ENCODE results near the gene SMYD3.
"Not testable (repeated sequence)": the region's sequence is repeated elsewhere in the genome, so short reads cannot be mapped to it uniquely, and the experiment has no call there.

SMYD3 gene

DNA sequence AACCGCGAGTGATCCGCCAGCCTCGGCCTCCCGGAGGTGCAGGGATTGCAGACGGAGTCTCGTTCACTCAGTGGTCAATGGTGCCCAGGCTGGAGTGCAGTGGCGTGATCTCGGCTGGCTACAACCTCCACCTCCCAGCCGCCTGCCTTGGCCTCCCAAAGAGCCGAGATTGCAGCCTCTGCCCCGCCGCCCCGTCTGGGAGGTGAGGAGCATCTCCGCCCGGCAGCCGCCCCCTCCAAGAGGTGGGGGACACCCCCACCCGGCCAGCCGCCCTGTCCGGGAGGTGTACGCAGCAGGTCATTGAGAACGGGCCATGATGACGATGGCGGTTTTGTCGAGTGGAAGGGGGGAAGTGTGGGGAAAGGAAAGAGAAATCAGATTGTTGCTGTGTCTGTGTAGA, 732.1 kb downstream of the SMYD3 start:
- not testable (repeated sequence) for DNase-seq

- DNase-seq: no peak
Measured at GRCh38 chr1:245774196-245774595, 732.9 kb downstream of the SMYD3 start.

DNA sequence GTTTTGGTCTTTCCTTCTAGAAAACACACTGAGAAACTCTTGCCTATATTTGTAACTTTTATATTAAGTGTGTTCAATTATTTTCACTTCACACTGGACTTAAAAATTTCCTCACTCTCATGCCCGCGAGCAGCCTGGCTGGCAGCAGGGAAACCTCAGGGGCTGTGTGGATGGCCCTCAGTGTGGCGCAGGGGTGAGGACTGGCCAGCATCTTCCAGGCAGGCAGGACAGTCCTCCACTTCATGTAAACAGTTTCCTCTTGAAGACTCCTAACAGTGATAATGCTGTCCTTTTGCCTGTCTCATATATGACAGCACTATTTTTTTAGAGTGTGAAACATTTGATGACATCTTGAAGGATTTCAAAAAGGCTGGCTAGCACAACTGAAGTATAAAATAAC, 733.7 kb downstream of the SMYD3 start:
- DNase-seq: no peak

DNA sequence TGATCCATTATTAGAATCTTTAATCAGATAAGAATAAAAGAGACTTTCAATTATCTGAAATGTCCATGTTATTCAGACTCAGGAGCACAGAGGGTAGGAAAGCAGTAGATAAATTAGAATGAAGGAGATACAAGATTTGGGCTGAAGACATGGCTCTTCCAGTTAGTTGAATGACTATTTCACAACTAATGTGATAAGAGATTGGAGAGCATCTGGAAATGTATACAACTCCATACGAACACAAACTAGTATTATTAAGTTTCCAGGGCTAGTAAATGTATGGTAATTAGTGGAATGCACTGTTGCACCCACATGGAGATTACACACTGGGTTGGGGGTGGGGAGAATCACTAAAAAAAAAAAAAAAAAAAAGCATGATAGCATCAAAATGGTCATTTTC, 734.3 kb downstream of the SMYD3 start:
- DNase-seq: no peak

- no peak for DNase-seq
Measured at GRCh38 chr1:245772325-245772724, 734.8 kb downstream of the SMYD3 start.

DNA sequence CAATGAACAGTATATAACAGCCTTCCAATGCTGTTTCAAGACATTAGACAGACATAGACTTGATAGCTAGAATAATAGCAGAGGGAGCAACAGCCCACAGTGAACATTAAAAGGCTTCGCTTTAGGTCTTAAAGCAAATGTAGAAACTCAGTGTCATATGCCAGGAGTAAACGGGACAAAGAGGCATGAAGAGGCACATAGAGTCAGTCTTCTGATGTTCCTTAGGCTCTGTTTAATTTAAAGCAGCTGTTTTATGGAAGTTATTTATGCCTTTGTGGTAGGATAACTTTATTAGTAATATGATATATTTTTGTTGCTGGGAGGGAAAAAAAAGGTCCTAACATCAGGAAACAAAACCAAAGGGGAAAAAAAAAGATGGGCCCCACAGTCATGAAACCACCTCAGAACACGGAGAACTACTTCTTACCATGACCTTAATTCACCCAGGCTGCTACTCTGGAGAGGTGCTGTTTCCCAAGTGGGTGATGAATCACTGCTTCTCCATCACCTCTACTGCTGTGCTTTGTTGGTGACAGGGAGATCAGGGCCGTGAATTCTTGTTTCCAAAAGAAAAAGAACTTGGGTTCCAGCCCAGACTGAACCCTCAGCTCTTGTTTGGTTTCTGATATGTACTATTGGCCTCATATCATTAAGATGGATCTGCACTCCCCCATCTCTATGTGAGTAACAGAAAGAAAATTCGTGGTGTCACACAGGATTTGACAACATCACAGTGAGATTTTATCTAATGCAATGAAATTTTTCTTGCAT, 735.4 kb downstream of the SMYD3 start:
- DNase-seq: no peak

- DNase-seq: no peak
Measured at GRCh38 chr1:245770156-245770555, 736.9 kb downstream of the SMYD3 start.

DNA sequence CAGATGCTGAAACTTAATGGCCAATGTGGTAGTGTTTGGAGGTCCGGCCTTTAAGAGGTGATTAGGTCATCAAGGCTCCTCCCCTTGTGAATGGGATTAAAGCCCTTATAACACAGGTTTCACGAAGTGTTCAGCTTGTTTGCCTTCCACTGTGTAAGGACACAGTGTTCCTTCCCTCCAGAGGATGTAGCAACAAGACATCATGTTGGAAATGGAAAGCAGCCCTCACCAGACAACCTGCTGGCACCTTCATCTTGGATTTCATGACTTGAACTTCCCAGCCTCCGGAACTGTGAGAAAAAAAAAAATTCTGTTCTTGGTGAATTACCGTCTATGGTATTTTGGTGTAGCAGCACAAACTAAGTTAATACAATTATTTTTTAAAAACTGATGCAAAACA, 738.5 kb downstream of the SMYD3 start:
- no peak for DNase-seq

DNA sequence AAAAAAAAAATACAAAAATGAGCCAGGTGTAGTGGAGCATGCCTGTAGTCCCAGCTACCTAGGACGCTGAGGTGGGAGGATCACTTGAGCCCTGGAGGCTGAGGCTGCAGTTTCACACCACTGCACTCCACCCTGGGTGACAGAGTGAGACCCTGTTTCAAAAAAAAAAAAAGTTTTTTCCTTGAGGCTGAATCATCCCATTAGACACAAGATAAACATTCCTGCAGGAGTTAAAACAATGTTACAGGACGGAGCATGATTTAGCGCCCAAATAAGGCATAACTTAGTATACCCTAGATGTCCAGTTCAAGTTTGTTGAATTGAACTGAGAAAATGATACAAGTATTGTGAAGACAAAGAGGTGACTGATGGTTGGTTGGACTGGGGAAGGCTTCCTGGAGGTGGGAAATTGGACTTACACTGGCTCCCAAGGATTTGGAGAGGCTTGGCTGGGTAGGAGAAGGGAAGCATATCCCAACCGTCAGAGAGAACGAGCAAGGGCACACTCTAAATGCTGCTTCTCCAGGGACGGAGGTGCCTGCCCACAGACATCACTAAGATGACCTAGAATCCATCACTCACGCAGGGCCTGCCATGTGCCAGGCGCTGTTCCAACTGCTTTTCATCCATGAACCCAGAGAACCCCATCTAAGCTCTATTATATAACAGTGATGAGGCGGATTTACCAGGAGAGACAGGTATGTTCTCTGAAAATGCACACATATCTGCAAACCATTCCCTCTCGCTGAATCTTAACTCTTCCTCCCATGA, 741.7 kb downstream of the SMYD3 start:
- no peak for DNase-seq

GRCh38 chr1:245763873-245764331, 743.2 kb downstream of the SMYD3 start:
- no peak for DNase-seq

GRCh38 chr1:245762396-245762910, 744.6 kb downstream of the SMYD3 start:
- no peak for DNase-seq

GRCh38 chr1:245760301-245760700, 746.8 kb downstream of the SMYD3 start:
- no peak for DNase-seq

DNA sequence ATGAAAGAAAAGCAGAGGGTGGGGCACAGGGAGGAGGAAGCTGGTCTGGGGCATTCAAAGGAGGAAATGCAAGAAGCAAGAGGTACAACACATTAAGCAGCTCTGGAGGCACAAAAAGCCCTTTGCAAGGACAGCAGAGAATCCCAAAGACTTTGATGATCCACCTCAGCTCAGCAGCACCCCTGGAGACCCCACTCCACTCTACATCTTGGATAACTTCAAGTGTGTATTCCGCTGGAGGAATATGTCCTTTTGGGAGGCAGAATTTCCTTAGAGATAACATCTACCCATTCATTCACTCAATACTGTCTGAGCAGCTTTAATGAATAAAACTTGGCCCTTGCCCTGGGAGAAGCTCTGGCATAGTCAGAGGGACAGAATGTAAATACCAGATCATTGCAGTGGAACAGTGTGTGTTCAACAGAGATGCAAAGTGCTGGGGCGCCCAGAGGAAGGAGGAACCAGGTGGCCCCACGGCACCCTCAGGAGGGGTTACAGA, 752.6 kb downstream of the SMYD3 start:
- no peak for DNase-seq

GRCh38 chr1:245753807-245754206, 753.3 kb downstream of the SMYD3 start:
- no peak for DNase-seq

- DNase-seq: no peak
Measured at GRCh38 chr1:245752561-245752960, 754.5 kb downstream of the SMYD3 start.

- no peak for DNase-seq
Measured at GRCh38 chr1:245751726-245752470, 755.2 kb downstream of the SMYD3 start.

GRCh38 chr1:245751116-245751515, 756.0 kb downstream of the SMYD3 start:
- no peak for DNase-seq

DNA sequence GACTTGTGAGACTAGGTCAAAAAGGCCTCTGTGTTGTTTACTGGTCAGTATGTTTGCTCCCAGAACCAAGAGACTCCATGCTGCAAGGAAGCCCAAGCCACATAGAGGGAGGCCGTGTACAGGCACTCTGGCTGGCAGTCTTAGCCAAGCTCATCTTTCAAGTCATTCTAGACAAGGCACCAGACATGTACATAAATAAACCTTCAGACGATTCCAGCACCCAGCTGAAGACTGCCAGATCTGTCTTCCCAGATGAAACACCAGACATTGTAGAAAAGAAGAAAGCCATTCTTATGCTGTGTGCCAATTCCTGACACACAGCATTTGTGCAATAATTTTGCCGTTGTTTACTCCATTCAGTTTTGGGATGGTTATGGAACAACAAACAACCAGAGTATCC, 756.8 kb downstream of the SMYD3 start:
- DNase-seq: no peak

DNA sequence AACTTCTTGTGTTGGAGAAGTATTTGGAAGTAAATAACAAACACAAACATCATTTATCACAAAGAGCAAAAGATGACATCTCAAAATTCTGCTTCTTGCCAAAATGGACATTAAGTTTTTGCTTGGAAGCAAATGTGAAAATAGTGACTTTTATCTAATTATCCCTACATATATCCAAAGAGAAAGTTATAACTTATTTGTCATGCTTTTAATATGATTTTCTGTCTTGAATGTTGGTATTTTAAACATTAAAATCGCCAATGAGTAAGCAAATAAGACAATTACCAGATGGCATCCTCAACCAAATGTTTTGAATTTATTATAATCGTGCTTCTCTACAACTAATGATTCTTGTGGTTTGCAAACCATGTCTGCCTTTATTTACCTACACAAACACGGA, 758.0 kb downstream of the SMYD3 start:
- DNase-seq: no peak

GRCh38 chr1:245748646-245749045, 758.4 kb downstream of the SMYD3 start:
- DNase-seq: no peak

GRCh38 chr1:245748240-245748639, 758.8 kb downstream of the SMYD3 start:
- no peak for DNase-seq

DNA sequence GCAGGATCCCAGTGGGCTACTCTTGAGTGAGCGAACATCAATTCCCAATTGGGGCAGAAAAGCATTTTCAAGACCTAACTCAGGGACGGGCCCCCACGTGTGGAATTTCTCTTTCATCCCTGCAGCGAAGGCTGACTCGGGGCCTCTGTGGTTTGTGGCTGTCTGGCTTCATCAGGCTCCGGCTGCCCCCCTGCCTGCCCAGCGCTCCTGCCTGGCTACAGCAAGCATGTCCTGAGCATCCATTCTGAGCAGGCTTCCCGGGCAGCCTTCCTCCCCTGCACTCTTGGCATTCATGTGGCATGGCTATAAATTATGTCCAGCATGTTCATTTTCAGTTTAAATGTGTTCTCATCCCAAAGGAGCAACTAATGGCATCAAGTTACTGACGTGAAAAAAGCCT, 764.2 kb downstream of the SMYD3 start:
- DNase-seq: no peak

- DNase-seq: not testable (repeated sequence)
Measured at GRCh38 chr1:245740336-245740735, 766.7 kb downstream of the SMYD3 start.

All from NCI-H2227 treated with DMSO at 0.1 percent for 48 hours (cell line).